Activated CD4-positive, alpha-beta T cell treated with anti-CD3 and anti-CD28 coated beads for 1 hour (primary cell): Measurements from ENCODE around the gene ACVR1.
A peak's percentile ranks its signal among the peaks of the same experiment; 100 is the strongest.
"Not testable (repeated sequence)": the region's sequence is repeated elsewhere in the genome, so short reads cannot be mapped to it uniquely, and the experiment has no call there.

ENCODE experiments used
- DNase-seq: peaks from one replicate; pipeline ENCODE4 v3.0.0-alpha.2; 2020

Gene ACVR1

GRCh38 chr2:157891643-157892041 lies 15.5 kb upstream of the ACVR1 start:
- no peak for DNase-seq

- no peak for DNase-seq
Measured at GRCh38 chr2:157890969-157891642, 15.0 kb upstream of the ACVR1 start.

- DNase-seq = no peak
Measured at GRCh38 chr2:157887946-157888345, 11.8 kb upstream of the ACVR1 start.

- not testable (repeated sequence) for DNase-seq
Measured at GRCh38 chr2:157884533-157884932, 8.4 kb upstream of the ACVR1 start.

- no peak for DNase-seq
Measured at GRCh38 chr2:157880927-157881326, 4.8 kb upstream of the ACVR1 start.

GRCh38 chr2:157877761-157878400 lies 1.8 kb upstream of the ACVR1 start:
- no peak for DNase-seq

- DNase-seq = no peak
Measured at GRCh38 chr2:157876786-157877138, 632 bp upstream of the ACVR1 start.

- peak; percentile 44 for DNase-seq
Measured at GRCh38 chr2:157875641-157876065, 477 bp downstream of the ACVR1 start.

- DNase-seq = no peak
Measured at GRCh38 chr2:157874997-157875640, 1.0 kb downstream of the ACVR1 start.

GRCh38 chr2:157874348-157874747 lies 1.8 kb downstream of the ACVR1 start:
- no peak for DNase-seq

- DNase-seq = no peak
Measured at GRCh38 chr2:157872791-157873190, 3.3 kb downstream of the ACVR1 start.

GRCh38 chr2:157871415-157871814 lies 4.7 kb downstream of the ACVR1 start:
- DNase-seq = no peak

- DNase-seq = no peak
Measured at GRCh38 chr2:157868993-157869392, 7.1 kb downstream of the ACVR1 start.

GRCh38 chr2:157867703-157868102 lies 8.4 kb downstream of the ACVR1 start:
- DNase-seq = no peak

GRCh38 chr2:157866666-157867642 lies 9.2 kb downstream of the ACVR1 start:
- no peak for DNase-seq

GRCh38 chr2:157866202-157866601 lies 9.9 kb downstream of the ACVR1 start:
- no peak for DNase-seq

- DNase-seq = no peak
Measured at GRCh38 chr2:157864857-157865430, 11.2 kb downstream of the ACVR1 start.

- DNase-seq = no peak
Measured at GRCh38 chr2:157858846-157859245, 17.3 kb downstream of the ACVR1 start.

GRCh38 chr2:157857881-157858280 lies 18.2 kb downstream of the ACVR1 start:
- no peak for DNase-seq

- no peak for DNase-seq
Measured at GRCh38 chr2:157856187-157856515, 20.0 kb downstream of the ACVR1 start.

- no peak for DNase-seq
Measured at GRCh38 chr2:157853820-157854219, 22.3 kb downstream of the ACVR1 start.

GRCh38 chr2:157853211-157853610 lies 22.9 kb downstream of the ACVR1 start:
- DNase-seq = no peak

GRCh38 chr2:157849591-157849990 lies 26.5 kb downstream of the ACVR1 start:
- DNase-seq = no peak
